GM12875 (cell line): ENCODE data around the gene PLXDC1.

Source experiments
- H3K4me3 ChIP-seq: one replicate; pipeline ENCODE4 v1.5.1; 2011; ENCODE audit warnings: low read depth, low read length, control low read depth
- TF ChIP-seq, protein P1 (sequence below): IDR thresholded peaks from 2 replicates; pipeline ENCODE4 v1.5.1; 2011; ENCODE audit warnings: low read depth, mild to moderate bottlenecking, control low read depth, inconsistent platforms, low read length, moderate library complexity, borderline replicate concordance; ENCODE audit not compliant: insufficient read depth

Gene PLXDC1

GRCh38 chr17:39147221-39148185 lies 3.9 kb downstream of the PLXDC1 start:
- no peak overlapping the region for H3K4me3 ChIP-seq
- TF ChIP-seq, protein P1, sequence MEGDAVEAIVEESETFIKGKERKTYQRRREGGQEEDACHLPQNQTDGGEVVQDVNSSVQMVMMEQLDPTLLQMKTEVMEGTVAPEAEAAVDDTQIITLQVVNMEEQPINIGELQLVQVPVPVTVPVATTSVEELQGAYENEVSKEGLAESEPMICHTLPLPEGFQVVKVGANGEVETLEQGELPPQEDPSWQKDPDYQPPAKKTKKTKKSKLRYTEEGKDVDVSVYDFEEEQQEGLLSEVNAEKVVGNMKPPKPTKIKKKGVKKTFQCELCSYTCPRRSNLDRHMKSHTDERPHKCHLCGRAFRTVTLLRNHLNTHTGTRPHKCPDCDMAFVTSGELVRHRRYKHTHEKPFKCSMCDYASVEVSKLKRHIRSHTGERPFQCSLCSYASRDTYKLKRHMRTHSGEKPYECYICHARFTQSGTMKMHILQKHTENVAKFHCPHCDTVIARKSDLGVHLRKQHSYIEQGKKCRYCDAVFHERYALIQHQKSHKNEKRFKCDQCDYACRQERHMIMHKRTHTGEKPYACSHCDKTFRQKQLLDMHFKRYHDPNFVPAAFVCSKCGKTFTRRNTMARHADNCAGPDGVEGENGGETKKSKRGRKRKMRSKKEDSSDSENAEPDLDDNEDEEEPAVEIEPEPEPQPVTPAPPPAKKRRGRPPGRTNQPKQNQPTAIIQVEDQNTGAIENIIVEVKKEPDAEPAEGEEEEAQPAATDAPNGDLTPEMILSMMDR, result no peak

DNA sequence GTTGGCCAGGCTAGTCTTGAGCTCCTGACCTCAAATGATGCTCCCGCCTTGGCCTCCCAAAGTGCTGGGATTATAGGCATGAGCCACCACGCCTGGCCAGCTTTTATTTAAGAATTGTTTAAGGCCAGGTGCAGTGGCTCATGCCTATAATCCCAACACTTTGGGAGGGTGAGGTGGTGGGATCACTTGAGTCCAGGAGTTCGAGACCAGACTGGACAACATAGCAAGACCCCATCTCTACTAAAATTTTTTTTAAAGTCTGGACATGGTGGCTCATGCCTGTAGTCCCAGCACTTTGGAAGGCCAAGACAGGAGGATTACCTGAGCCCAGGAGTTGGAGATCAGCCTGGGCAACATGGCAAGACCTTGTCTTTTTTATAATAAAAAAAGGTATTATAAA lies 5.2 kb downstream of the PLXDC1 start:
- TF ChIP-seq, protein P1, result no peak
- H3K4me3 ChIP-seq, result no peak overlapping the region

DNA sequence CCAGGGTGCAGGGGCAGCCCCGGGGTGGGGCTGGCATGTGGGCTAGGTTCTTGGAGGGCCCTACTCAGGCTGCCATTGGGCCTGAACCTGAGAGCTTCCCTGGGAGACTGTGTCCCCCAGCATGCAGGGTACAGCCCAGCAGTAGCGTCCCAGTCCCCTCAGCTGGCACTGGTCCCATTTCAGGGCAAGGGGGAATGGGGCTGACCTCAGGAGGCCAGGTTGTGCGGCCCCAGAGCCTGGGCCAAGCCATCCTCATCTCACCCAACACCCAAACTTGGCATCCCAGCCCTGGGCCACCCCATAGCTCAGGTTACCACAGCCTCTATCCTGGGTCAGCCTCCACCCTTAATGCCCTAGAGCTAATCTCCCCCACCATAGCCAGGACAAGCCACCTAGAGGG lies 6.3 kb downstream of the PLXDC1 start:
- no peak overlapping the region for H3K4me3 ChIP-seq
- TF ChIP-seq, protein P1, result no peak

- TF ChIP-seq, protein P1, result no peak
- no peak overlapping the region for H3K4me3 ChIP-seq
Measured at GRCh38 chr17:39144416-39144840, 7.0 kb downstream of the PLXDC1 start.

DNA sequence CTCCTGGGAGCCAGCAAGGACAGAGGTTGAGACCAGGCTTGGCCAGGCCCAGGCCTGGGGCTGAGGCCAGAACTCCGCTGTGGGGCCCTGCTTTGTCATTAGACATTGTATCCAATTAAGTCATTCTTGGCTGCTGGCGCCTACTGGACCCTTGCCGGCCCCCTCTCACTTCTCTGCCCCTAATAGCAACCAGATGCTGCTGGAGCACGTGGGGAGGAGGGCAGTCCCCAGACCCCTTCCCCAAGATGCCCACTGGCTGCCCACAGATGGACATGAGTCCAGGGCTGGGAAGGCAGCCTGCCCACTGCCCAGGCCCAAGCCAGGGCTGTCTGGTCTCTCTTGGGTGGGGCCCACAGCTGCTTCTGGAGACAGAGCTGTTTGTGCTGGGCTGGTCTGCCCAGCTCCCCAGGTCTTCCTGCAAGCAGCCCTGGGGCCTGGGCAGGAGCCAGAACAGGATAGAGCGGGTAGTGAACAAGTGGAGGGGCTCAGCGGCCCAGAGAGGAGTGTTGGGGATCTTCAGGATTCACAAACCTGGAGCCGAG lies 7.8 kb downstream of the PLXDC1 start:
- TF ChIP-seq, protein P1, result no peak
- no peak overlapping the region for H3K4me3 ChIP-seq

- no peak overlapping the region for H3K4me3 ChIP-seq
- TF ChIP-seq, protein P1, result no peak
Measured at GRCh38 chr17:39141915-39142664, 9.3 kb downstream of the PLXDC1 start.
